Activated T-cell treated with anti-CD3 and anti-CD28 coated beads, Interleukin-2, amount 50 U/mL, for 24 hours (primary cell): Measurements from ENCODE around the gene CYRIA.

Experiments
- DNase-seq: peaks from one replicate; pipeline ENCODE4 v3.0.0-alpha.2; 2020
- H3K27ac Mint-ChIP-seq: 2 replicates; pipeline ENCODE4 v1.8.0; 2020; ENCODE audit warnings: mild to moderate bottlenecking, mixed read lengths
- H3K27me3 Mint-ChIP-seq: 2 replicates; pipeline ENCODE4 v1.8.0; 2020; ENCODE audit warnings: mixed read lengths
- H3K36me3 Mint-ChIP-seq: 2 replicates; pipeline ENCODE4 v1.8.0; 2020; ENCODE audit warnings: low read depth, mixed read lengths
- H3K4me1 Mint-ChIP-seq: 2 replicates; pipeline ENCODE4 v1.8.0; 2020; ENCODE audit warnings: low read depth, mixed read lengths
- H3K4me3 Mint-ChIP-seq: 2 replicates; pipeline ENCODE4 v1.8.0; 2020; ENCODE audit warnings: mild to moderate bottlenecking, moderate library complexity, mixed read lengths
- H3K9me3 Mint-ChIP-seq: 2 replicates; pipeline ENCODE4 v1.8.0; 2020; ENCODE audit warnings: mixed read lengths

The CYRIA gene

DNA sequence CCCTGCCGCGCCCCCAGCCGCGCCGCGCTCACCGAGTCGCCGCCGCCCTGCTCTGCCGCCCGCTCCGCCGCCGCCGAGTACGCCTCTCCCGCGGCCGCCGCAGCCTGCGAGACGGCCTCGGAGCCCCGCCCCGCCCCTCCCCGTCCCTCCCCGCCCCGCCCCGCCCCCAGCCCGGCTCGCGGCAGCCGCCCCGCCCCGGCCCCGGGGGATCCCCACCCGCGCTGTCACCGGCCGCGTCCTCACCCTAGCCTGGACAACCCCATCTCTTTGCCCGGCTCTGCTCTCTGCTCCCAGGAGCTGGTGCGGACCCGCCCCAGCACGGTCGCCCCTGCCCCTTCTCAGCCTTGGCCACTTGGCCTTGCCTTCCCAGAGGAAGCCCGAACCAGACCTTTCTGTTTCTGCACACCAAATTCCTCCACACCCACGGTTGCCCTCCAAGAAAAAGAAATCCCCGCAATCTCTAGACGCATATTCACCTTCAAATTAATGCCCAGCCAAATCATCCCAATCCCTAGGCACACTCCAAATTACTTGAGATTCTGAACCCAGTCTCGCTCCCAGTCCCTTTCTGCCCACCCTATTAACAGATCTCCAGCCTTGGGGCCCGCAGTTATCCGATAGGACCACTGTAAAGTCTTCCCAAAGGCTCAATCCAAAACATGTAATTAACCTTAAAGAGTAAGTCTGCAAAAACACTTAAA, at the start of gene CYRIA:
TSS of gene CYRIA (minus strand) at position 87 of the 701 bp plus-strand sequence. CDS start 77,715 bp downstream, outside the sequence.
- H3K36me3 Mint-ChIP-seq: no peaks in the 10 kb centered on the region
- no peaks in the 10 kb centered on the region for H3K9me3 Mint-ChIP-seq
- peak; percentile 71 for DNase-seq
- H3K27me3 Mint-ChIP-seq: peaks cover 69% of the 10 kb centered on the region
- H3K27ac Mint-ChIP-seq: peak within 1 kb of the TSS; percentile 81
- H3K4me3 Mint-ChIP-seq: peak within 1 kb of the TSS; percentile 72
- H3K4me1 Mint-ChIP-seq: peaks cover 24% of the 10 kb centered on the region

DNA sequence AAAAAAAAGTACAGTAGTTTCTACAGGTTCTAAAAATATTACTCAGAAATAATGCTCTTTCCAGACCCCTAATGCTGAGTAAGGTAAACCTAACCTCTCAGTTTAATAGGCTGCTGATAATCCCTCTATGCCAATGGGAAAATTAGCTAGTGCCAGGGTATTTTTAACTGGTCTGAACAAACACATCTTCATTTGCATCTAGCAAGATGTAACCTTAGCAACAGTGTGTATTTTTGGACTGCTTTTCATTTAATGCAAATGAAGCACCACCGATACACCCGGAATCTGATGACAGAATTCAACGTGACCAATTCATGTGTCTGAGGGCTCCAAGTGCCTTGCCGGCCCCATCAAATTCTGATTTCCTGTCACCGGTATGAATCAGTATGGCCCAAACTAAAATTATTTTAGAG, 47.4 kb upstream of the CYRIA start:
- Mint-ChIP-seq H3K4me1 (no peaks in the 10 kb centered on the region), H3K27me3 (peaks cover 4% of the 10 kb centered on the region), H3K27ac (no peak overlapping the region), H3K36me3 (no peaks in the 10 kb centered on the region), H3K4me3 (no peak overlapping the region), H3K9me3 (no peaks in the 10 kb centered on the region)
- DNase-seq: no peak

- H3K9me3 Mint-ChIP-seq: no peaks in the 10 kb centered on the region
- H3K4me3 Mint-ChIP-seq: no peak overlapping the region
- H3K27me3 Mint-ChIP-seq: peaks cover 13% of the 10 kb centered on the region
- H3K27ac Mint-ChIP-seq: no peak overlapping the region
- H3K36me3 Mint-ChIP-seq: no peaks in the 10 kb centered on the region
- no peak for DNase-seq
- H3K4me1 Mint-ChIP-seq: peaks cover 4% of the 10 kb centered on the region
Observed at GRCh38 chr2:16709769-16710168, 44.1 kb upstream of the CYRIA start.

- no peak for DNase-seq
- peaks cover 4% of the 10 kb centered on the region for H3K4me1 Mint-ChIP-seq
- no peak overlapping the region for H3K27ac Mint-ChIP-seq
- H3K4me3 Mint-ChIP-seq: no peak overlapping the region
- H3K27me3 Mint-ChIP-seq: peaks cover 15% of the 10 kb centered on the region
- no peaks in the 10 kb centered on the region for H3K36me3 Mint-ChIP-seq
- H3K9me3 Mint-ChIP-seq: no peaks in the 10 kb centered on the region
Observed at GRCh38 chr2:16708173-16708572, 42.5 kb upstream of the CYRIA start.

DNA sequence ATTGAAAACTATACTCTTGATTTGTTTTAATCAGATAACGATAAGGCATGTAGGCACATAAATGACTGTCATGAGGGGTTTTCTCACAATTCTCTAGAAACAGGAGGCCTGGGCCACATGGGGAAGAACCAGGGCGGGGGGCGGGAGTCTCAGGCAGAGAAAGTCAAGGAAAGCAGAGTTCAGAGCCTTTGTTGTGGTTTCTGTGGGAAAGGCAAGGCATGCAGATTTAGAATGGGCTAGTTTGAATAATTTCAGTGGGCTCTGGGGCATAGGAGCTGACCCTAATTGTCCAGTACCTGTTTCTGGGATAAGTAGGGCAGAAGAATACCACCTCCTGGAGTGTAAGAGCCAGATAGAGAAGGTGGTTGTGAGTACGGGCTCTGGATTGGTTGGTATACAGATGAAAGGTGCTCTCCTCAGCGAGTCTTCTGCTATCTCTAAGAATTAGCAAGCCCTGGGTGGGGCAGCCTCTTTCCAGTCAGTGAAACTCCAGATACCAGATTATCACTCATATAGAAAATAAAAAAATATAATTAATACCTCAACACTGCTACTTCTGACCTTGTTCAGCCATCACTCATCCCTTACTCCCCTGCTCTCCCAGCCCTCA, 41.5 kb upstream of the CYRIA start:
- no peak overlapping the region for H3K4me3 Mint-ChIP-seq
- H3K36me3 Mint-ChIP-seq: no peaks in the 10 kb centered on the region
- H3K9me3 Mint-ChIP-seq: no peaks in the 10 kb centered on the region
- peaks cover 4% of the 10 kb centered on the region for H3K4me1 Mint-ChIP-seq
- no peak overlapping the region for H3K27ac Mint-ChIP-seq
- H3K27me3 Mint-ChIP-seq: peaks cover 15% of the 10 kb centered on the region
- DNase-seq: no peak

DNA sequence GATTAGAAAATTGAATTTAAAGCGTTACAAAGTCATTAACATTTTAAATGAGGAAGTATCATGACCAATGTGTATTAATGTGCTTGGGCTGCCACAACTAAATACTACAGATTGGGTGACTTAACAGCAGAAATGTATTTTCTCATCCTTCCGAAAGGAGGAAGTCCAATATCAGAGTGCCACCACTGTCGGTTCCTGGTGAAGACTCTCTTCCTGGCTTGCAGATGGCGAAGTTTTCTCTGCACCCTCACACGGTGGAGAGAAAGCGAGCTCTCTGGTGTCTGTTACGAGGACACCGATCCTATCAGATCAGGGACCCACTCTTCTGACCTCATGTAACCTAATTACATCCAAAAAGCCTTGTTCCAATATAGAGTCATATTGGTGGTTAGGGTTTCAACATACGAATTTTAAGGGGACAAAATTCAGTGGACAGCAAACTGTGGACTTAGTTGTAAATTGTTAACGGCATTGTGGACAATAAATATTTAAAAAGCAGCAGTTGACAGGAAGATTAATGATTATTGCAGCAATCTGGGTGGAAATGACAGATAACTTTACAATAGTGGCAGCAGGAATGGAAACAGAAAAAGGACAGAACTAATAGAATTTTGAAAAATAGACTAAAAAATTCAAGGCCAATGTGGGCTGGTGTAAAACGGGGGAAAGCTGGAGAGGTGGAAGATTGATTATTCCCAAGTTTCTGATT, 35.1 kb upstream of the CYRIA start:
- DNase-seq: no peak
- Mint-ChIP-seq H3K4me1 (no peaks in the 10 kb centered on the region), H3K27ac (no peak overlapping the region), H3K4me3 (no peak overlapping the region), H3K36me3 (no peaks in the 10 kb centered on the region), H3K27me3 (peaks cover 14% of the 10 kb centered on the region), H3K9me3 (peaks cover 12% of the 10 kb centered on the region)

DNA sequence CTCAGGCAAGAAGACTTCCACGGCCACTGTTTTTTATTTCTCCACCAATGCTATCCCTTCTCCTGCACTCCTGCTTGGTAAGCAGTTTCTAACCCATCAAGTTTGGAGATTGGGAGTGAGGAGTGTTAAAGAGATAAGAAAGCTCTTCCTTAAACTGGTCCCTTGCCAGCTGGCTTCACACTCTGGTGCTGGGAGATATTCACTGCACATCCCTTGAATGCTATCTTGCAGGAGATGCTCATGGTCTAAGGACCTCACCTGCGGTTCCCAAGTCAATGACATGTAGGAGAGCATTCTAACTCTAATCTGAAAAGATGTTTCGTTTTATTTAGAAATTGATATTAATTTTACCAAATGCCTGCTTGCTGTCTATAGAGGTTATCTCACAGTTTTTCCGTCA, 28.2 kb upstream of the CYRIA start:
- Mint-ChIP-seq H3K9me3 (peaks cover 12% of the 10 kb centered on the region), H3K4me1 (no peaks in the 10 kb centered on the region), H3K27me3 (peaks cover 11% of the 10 kb centered on the region), H3K36me3 (no peaks in the 10 kb centered on the region), H3K27ac (no peak overlapping the region), H3K4me3 (no peak overlapping the region)
- no peak for DNase-seq

- DNase-seq: no peak
- Mint-ChIP-seq H3K4me3 (no peak overlapping the region), H3K4me1 (no peaks in the 10 kb centered on the region), H3K27ac (no peak overlapping the region), H3K27me3 (peaks cover 8% of the 10 kb centered on the region), H3K36me3 (no peaks in the 10 kb centered on the region), H3K9me3 (no peaks in the 10 kb centered on the region)
Observed at GRCh38 chr2:16691261-16691660, 25.6 kb upstream of the CYRIA start.

DNA sequence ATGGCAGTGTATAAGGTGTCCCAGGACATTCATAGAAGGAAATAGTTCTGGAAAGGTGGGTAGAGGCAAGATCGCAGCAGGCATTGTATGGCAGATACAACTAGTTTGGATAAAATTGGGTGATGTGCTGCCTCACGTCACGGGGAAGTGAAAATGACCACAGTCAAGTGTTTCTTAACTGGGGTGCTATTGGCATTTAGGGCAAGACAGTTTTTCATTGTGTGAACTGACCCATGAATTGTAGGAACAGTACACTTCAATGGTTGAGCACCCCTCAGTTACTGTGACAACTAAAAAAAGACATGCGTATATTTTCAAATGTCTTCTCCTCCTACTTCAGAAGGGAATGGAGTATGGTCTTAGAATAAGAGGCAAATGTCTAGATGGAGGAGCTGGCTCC, 22.3 kb upstream of the CYRIA start:
- H3K27me3 Mint-ChIP-seq: peaks cover 16% of the 10 kb centered on the region
- H3K9me3 Mint-ChIP-seq: no peaks in the 10 kb centered on the region
- no peaks in the 10 kb centered on the region for H3K36me3 Mint-ChIP-seq
- H3K4me1 Mint-ChIP-seq: no peaks in the 10 kb centered on the region
- no peak overlapping the region for H3K27ac Mint-ChIP-seq
- DNase-seq: no peak
- no peak overlapping the region for H3K4me3 Mint-ChIP-seq

- H3K27ac Mint-ChIP-seq: no peak overlapping the region
- H3K36me3 Mint-ChIP-seq: no peaks in the 10 kb centered on the region
- no peaks in the 10 kb centered on the region for H3K4me1 Mint-ChIP-seq
- no peak for DNase-seq
- H3K9me3 Mint-ChIP-seq: no peaks in the 10 kb centered on the region
- no peak overlapping the region for H3K4me3 Mint-ChIP-seq
- peaks cover 18% of the 10 kb centered on the region for H3K27me3 Mint-ChIP-seq
Observed at GRCh38 chr2:16687222-16687621, 21.6 kb upstream of the CYRIA start.

GRCh38 chr2:16686641-16687040, 21.0 kb upstream of the CYRIA start:
- DNase-seq: no peak
- no peaks in the 10 kb centered on the region for H3K4me1 Mint-ChIP-seq

GRCh38 chr2:16685340-16685715, 19.7 kb upstream of the CYRIA start:
- Mint-ChIP-seq H3K27ac (no peak overlapping the region), H3K9me3 (no peaks in the 10 kb centered on the region), H3K4me3 (no peak overlapping the region), H3K4me1 (no peaks in the 10 kb centered on the region), H3K27me3 (peaks cover 16% of the 10 kb centered on the region), H3K36me3 (no peaks in the 10 kb centered on the region)
- DNase-seq: no peak

More at GRCh38 chr2:16686641-16687040, 21.0 kb upstream of the CYRIA start:
- no peak overlapping the region for H3K4me3 Mint-ChIP-seq
- H3K27ac Mint-ChIP-seq: no peak overlapping the region
- no peaks in the 10 kb centered on the region for H3K36me3 Mint-ChIP-seq
- no peaks in the 10 kb centered on the region for H3K9me3 Mint-ChIP-seq
- peaks cover 20% of the 10 kb centered on the region for H3K27me3 Mint-ChIP-seq

DNA sequence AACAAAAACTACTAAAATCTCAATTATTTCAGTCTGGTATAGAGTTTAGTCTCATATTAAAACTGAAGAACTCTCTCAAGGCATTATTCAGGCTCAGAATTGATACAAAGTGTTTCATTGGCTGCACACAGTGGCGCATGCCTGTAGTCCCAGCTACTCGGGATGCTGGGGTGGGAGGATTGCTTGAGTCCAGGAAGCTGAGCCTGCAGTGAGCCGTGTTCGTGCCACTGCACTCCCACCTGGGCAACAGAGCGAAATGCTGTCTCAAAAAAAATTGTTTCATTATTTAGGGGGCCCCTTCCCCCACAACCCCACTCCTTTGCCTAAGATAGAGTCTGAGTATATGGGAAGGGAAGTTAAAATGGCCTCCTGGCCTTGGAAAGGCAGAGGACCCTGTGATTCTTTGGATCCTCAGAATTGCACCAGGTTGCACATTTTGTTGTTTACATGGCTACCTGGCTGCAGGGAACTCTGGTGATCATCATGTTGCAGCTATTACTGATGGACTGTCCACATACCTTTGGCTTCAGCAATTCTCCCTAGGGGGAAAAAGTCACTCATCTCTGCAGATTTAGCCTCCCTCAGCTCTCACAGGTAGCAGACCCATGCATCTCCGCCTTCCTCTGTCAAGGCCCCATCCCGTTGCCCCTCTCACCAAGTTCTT, 19.2 kb upstream of the CYRIA start:
- Mint-ChIP-seq H3K9me3 (no peaks in the 10 kb centered on the region), H3K36me3 (no peaks in the 10 kb centered on the region), H3K4me3 (no peak overlapping the region), H3K4me1 (no peaks in the 10 kb centered on the region), H3K27ac (no peak overlapping the region), H3K27me3 (peaks cover 16% of the 10 kb centered on the region)
- DNase-seq: no peak

GRCh38 chr2:16683576-16683975, 17.9 kb upstream of the CYRIA start:
- H3K4me1 Mint-ChIP-seq: no peaks in the 10 kb centered on the region
- H3K9me3 Mint-ChIP-seq: no peaks in the 10 kb centered on the region
- no peak for DNase-seq

More at GRCh38 chr2:16683576-16683975, 17.9 kb upstream of the CYRIA start:
- H3K27ac Mint-ChIP-seq: no peak overlapping the region
- H3K36me3 Mint-ChIP-seq: no peaks in the 10 kb centered on the region
- H3K27me3 Mint-ChIP-seq: peaks cover 16% of the 10 kb centered on the region
- H3K4me3 Mint-ChIP-seq: no peak overlapping the region
